NCI-H510A treated with DMSO at 0.1 percent for 48 hours (cell line): ENCODE data around the gene RAVER1.
"Not testable (repeated sequence)": the region's sequence is repeated elsewhere in the genome, so short reads cannot be mapped to it uniquely, and the experiment has no call there.

Experiments
- DNase-seq: peaks from one replicate; lab custom pipeline; 2025; lab: John Stamatoyannopoulos, UW

Gene RAVER1

GRCh38 chr19:10332965-10333757, at the start of gene RAVER1:
TSS of gene RAVER1 (minus strand) at chr19:10333529. CDS start at chr19:10333507, 22 bp downstream.
- peak; percentile 99 for DNase-seq

- DNase-seq: not testable (repeated sequence)
These were observed 49.8 kb upstream of the RAVER1 start for GRCh38 chr19:10383223-10383499.

- peak; percentile 99 for DNase-seq
These were observed 47.2 kb upstream of the RAVER1 start, which contains the start of gene TYK2 for GRCh38 chr19:10380313-10381102. TSS of gene TYK2 (minus strand) at chr19:10380572. CDS start at chr19:10378406, 2,166 bp downstream.

GRCh38 chr19:10379880-10380312, 46.6 kb upstream of the RAVER1 start:
- peak; percentile 31 for DNase-seq

- no peak for DNase-seq
These were observed 44.8 kb upstream of the RAVER1 start for GRCh38 chr19:10378124-10378523.

- DNase-seq: not testable (repeated sequence)
These were observed 43.9 kb upstream of the RAVER1 start for GRCh38 chr19:10377140-10377640.

- DNase-seq: no peak
These were observed 41.6 kb upstream of the RAVER1 start for GRCh38 chr19:10374931-10375330.

- DNase-seq: no peak
These were observed 39.4 kb upstream of the RAVER1 start for GRCh38 chr19:10372690-10373089.

GRCh38 chr19:10368101-10368803, 34.9 kb upstream of the RAVER1 start:
- no peak for DNase-seq

- DNase-seq: not testable (repeated sequence)
These were observed 33.7 kb upstream of the RAVER1 start for GRCh38 chr19:10366950-10367512.

- no peak for DNase-seq
These were observed 32.2 kb upstream of the RAVER1 start for GRCh38 chr19:10365518-10365917.

GRCh38 chr19:10364644-10365043, 31.3 kb upstream of the RAVER1 start:
- DNase-seq: no peak

GRCh38 chr19:10363789-10364281, 30.5 kb upstream of the RAVER1 start:
- DNase-seq: no peak

- no peak for DNase-seq
These were observed 28.9 kb upstream of the RAVER1 start for GRCh38 chr19:10362259-10362658.

- DNase-seq: no peak
These were observed 28.3 kb upstream of the RAVER1 start for GRCh38 chr19:10361569-10362011.

GRCh38 chr19:10356431-10356830, 23.1 kb upstream of the RAVER1 start:
- DNase-seq: no peak

- no peak for DNase-seq
These were observed 20.6 kb upstream of the RAVER1 start for GRCh38 chr19:10353793-10354391.

- no peak for DNase-seq
These were observed 19.7 kb upstream of the RAVER1 start for GRCh38 chr19:10352764-10353671.

- no peak for DNase-seq
These were observed 13.2 kb upstream of the RAVER1 start for GRCh38 chr19:10346509-10346908.

- no peak for DNase-seq
These were observed 11.5 kb upstream of the RAVER1 start for GRCh38 chr19:10344780-10345179.
